Activated CD4-positive, alpha-beta T cell treated with anti-CD3 and anti-CD28 coated beads, Interleukin-2, amount 50 U/mL, for 24 hours (primary cell): ENCODE data around the gene SLX9.

Source experiments
- DNase-seq, 2 donors: peaks; one replicate each; pipeline ENCODE4 v3.0.0-alpha.2; 2020; ENCODE audit warnings: low read depth in 1 of 2, low spot score in 1 of 2

The SLX9 gene

DNA sequence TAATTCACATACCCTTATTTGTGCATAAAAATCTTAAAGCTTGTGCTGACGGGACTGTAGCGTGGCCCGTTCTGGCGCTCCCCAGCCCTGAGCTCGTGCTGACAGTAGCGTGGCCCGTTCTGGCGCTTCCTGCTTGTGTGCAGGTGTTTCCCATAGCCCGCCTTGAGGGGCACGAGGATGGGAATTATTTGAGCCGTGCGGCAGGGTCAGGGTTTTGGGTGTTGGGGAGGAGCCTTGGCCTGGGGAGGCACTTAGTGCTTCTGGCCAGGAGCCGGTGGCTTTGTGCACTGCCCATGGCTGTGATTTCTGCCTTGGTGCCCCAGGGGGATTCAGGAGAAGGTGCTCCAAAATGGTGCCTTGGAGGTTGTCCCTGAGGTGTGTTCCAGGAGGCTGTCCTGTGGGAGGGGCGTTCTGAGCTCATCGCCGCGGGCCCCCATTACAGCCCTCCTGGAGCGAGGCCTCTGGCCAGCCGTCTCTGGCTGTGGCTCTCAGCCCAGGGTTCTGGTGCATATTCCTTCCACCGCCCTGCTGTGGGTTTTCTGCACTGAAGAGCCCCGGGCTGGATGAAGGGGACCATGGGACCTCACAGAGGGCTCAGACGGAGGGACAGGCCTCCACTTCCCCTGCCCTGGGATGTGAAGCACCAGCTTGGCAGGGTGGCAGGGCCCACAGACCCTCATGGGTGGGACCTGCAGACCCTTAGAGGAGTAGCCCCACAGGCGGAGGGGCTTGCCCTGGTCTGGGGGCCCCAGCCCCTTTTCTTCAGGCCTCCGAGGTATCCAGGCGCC, 6.6 kb downstream of the SLX9 start:
- DNase-seq = no peak

DNA sequence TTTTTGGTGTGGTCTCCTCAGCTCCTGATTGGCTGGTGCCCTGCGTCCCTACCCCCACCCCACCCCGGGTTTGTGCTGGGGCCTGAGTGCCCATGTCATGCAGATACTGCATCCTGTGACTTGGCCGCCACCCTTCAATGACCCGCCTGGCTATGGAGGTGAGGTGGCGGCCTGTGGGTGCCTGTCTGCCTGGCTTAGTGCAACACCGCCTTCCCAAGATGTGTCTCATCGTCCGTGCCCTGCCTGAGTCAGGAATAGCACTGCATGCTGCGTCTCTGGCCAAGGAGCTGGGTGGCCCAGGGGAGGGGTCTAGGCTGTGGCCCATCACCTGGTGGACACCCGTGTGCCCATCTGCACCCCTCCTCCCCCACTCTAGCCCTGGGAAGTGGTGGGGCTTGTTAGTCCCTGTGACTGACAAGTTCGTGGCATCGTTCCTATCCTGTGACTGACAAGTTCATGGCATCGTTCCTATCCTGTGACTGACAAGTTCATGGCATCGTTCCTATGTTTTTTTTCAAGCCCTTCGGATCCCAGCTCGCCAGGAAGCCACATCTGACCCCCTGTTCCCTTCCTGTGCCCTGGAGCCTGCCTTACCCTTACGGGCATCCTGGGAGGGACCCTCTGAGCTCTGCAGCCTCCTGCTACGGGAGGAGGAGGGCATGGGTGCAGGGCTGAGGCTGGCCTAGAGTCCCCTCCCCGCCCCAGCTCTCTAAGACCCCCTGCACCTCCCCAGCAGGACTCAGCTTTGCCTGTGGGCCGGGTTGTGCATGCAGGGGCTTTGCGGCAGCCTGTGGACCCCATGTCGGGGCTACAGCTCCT, 7.5 kb downstream of the SLX9 start:
- DNase-seq = no peak

DNA sequence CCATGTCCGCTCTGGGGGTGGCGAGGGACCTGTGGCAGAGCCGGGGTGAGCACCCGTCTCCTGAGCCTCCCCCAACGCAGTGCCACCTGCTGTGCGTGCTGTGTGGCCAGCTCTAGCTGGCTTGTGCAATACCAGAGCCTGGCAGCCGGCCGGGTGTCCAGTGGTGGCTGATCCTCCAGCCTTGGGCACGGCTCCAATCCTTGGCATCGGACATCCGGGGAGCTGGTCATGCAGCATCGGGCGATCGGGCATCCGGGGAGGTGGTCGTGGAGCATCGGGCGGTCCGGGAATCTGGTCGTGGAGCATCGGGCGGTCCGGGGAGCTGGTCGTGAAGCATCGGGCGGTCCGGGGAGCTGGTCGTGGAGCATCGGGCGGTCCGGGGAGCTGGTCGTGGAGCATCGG, 8.1 kb downstream of the SLX9 start:
- DNase-seq = no peak

DNA sequence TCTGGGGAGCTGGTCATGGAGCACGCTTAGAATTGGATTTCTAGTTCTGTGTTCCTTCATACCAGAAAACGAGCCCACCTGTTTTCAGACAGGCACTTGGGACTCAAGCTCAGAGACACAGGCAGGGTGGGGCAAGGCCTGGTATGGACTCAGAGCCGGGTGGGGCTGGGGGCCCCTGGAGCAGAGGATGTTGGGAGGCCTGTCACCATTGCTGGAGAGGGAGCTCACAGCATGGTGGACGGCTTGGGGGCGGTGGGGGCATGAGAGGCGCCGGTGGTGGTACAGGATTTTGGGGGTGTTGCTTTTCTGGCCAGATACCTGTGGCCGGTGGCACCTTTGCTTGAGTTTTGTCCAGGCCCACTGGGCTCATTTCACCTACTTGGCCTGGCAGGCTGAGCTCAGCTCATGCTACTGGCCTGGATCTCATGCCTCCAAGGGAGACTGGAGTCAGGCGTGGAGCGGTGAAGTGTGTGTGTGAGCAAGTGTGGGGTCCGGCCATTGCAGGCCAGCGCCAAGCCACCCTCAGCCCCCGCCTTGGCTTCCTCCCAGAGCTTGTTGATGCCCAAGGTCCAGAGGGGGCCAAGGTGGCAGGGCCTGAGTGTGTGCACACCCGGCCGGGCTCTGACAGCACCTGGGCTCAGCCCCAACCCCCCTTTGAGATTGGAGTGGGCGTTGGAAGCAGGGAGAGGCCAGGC, 8.7 kb downstream of the SLX9 start:
- no peak for DNase-seq

DNA sequence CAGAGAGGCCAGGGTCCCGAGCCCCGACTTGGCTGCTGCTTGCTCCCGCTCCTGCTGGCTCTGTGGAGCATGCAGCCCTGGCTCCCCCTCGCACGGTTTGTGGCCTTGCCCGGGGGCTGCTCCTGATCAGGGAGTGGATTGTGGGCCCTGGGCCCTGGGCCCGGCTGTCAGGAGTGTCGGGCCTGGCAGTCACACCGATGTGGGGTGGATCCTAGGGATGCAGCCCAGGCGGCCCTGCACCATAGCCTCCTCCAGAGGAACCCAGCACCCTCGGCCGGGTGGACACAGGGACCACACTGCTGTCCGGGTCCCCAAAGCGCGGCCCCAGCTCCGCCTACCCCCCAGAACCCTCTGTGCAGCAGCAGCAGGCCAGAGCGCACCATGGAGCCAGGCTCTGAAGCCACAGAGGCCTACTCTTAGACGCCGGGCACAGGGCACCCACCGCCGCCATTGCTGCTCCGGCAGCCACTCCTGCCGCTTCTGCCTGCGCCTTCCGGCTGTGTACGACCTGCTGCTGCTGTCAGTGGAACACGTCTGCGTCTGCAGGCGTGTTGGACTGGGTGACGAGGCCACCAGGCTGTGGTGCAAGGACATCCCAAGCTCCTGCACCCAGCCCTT, 9.4 kb downstream of the SLX9 start:
- DNase-seq = no peak

DNA sequence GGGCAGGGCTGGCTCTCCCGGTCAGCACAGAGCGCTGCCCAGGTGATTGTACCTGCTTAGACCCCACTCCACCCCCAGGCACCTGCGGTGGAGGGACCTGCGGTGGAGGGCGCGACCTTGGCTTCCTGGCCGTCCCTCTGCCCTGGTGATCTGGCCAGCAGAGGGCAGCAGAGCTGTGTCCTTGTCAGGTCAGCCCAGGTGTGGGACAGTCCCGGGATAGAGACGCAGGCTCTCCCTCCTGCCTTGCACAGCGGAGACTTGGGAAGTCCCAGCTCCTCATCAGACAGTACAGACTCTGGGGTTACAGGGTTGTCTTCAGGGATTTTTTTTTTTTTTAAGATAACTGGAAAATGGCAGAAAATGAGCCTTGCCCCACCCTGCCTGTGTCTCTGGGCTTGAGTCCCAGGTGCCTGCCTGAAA, 10.0 kb downstream of the SLX9 start:
- DNase-seq = peak; percentile 59 to 66

DNA sequence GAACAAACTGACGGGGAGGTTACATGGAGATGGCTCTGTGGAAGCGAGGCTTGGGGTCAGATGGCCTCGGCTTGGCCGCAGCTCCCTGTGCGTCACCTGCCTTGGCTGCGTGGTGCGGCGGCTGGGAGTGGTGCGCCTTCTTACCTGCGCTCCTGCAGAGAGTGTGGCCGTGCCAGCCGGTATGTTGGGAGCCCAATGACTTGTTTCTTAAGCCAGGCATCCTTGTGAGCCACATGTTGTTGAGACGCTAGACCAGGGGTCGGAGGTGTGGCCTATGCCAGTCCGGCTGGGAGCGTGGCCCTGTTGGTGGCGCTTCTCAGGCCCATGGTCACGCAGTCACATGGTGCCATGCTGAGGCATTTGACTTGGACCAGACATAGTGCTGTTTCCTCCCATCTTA, 10.5 kb downstream of the SLX9 start:
- DNase-seq = no peak

DNA sequence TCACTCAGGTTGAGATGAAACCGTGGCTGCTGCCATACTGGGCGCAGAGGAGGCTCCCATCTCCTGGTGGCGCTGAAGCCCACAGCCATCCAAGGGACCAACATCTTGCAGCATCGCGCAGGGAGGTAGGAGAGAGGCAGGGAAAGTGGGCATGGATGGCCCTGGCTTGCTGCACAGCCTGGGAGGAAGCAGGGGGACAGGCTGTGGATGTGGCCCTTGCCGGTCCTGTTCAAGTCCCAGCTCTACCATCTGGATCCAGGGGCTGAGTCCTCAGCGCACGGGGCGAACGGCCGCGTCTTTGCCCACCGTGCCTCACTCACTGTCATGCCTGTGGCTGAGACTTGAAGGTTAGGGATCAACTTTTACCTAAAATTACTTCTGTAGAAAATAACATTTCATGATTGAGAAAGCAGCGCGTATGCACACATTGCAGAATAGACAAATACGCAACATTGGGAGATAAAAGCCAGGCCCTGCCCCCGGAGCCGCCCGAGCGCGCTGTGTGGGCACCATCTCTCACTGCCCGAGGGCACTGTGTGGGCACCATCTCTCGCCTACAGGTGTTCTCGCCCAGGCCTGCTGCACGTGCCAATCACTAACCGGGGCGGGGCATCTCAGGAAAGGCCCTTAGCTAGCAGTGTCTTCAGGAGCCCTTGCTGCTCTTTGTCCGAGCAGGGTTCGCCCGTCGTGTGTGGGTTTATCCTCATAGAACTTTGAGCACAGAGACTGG, 11.5 kb downstream of the SLX9 start:
- DNase-seq = no peak

DNA sequence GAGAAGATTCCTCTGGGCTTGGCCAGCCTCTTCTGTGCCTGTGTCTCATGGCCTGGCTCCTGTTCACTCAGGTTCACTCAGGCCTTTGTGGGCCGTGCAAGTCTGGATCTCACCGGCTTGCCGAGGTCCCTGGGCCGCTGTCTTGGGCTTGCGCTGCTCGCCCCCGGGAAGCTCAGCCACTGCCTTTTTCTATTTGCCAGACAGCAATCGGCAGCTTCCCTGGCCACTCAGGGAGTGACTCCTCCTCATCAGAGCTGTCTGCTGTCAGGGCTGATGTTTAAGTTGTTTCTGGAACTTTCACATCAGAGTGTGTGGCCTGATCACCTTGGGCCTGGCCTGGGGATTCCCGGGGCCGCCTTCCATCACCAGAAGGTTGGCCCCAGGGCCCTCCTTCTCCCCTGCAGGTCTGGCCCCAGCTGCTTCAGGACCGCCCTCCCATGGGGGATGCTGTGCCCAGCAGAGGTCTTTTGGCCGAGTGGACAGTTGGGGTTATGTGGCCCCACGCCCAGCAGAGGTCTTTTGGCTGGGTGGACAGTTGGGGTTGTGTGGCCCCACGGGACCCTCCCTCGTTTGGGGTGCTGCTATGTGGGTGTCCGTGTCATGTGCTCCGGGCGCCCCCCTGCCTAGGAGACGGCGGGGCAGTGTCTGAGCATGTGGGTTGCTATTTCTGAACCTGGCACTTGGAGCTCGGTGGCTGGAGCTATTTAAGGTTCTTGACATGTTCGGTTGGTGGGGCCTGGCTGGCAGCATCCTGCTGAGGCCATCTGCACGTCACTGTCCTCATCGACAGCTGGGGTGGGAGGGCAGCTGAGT, 12.5 kb downstream of the SLX9 start:
- DNase-seq = no peak

DNA sequence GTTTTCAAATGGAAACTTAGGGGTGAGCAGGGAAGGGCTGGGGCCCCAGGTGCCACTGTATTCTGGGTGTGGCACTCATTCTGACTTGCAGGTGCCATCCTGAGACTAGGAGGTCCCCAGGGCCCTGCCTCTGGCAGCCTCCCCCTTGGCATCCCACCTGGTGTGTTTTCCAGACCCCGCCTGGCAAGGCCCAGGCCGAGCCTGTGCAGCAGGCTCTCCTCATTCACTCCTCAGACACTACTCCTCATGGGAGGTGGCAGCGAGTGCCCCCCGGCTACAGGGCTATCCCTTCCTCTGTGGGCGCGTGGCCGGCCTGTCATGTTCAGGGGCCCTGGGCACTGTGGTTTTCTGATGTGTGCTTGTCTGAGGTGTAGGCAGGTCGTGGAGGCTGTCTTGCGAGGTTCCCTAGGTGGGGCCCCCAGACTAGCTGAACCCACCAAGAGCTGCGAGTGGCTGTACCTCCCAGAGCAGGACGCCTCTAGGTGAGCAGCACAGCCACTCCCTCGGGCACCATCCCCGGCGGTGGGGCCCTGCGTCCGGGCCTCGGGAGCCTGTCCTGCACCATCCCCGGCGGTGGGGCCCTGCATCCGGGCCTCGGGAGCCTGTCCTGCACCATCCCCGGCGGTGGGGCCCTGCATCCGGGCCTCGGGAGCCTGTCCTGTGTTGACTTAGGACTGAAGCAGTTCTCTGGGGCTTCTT, 13.2 kb downstream of the SLX9 start:
- DNase-seq = no peak

DNA sequence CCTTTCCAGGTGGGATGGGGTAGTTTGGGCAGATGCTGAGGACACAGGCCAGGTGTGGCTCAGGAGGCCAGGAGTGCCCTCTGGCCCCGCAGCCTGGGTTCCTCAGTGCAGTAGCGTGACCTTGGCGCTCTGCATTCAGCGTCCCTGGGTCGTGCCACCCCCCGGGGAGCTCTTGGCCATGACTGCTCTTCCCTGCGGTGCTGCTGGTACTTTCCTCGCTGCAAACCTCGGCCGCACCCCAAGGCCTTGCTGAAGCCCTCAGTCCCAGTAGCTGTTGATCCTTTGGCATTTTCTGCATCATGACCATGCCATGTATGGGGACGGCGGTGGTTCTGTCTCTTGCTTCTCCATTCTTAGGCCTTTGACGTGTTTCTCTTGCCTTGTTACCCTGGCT, 13.8 kb downstream of the SLX9 start:
- no peak for DNase-seq

DNA sequence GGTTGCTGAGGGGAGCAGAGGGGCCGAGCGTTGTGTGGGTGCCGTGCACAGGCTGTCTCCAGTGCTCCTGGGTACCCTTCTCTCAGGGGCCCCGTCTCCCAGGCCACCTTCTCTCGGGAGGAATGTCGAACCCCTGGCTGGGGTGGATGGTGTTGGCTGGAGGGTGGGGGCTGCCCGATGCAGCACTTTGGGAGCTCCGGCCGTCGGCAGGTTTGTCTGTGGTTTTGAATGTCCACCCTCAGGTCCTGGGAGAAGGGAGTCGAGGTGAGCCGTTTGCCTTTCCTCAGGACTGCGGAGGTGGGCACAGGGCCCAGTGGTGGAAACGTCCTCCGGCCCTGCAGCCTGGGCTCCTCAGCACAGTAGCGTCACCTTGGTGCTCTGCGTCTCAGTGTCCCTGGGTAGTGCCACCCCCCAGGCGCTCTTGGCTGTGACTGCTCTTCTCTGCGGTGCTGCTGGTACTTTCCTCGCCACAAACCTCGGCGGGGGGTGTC, 14.5 kb downstream of the SLX9 start:
- DNase-seq = no peak

DNA sequence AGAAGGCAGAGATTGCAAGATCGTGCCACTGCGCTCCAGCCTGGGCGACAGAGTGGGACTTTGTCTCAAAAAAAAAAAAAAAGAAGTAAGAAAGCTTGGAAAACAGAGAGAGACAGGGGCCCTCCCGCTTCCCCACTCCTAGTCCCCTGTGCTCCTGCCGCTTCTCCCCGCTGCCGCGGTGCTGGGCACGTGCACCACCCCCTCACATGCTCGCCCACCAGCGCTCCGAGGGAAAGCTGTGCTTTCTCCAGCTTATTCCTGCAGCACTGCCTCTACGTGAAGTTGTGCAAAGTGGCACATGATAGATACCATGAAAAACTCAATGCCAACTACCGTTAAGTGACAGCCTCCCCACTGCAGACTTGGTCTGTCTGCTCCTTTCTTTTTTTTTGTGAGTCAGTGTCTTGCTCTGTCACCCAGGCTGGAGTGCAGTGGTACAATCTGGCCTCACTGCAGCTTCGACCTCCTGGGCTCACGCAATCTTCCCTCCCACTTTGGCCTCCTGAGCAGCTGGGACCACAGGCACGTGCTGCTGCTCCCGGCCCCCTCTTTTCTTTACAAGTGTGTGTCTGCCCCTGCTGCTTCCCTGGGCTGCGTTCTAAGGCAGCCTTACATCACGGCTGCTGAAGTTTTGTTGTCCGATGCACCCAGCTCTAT, 15.4 kb downstream of the SLX9 start:
- no peak for DNase-seq

DNA sequence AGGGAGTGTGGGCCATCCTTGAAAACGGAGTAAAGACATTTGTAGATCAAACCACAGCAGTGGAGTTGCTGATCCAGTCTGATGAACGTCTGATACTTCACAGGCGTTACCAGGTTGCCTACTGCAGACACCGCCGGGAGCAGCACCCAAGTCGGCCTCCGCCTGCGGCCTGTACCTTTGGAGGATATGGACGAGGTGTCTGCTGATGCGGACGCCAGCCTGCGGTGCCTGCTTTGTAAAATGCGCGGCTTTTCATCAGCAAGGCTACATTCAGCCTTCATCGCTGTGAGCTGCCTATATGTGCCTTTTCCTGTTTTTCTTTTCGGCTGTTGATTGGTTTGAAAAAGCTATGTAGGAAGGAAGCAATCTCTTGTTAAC, 16.0 kb downstream of the SLX9 start:
- DNase-seq = no peak

DNA sequence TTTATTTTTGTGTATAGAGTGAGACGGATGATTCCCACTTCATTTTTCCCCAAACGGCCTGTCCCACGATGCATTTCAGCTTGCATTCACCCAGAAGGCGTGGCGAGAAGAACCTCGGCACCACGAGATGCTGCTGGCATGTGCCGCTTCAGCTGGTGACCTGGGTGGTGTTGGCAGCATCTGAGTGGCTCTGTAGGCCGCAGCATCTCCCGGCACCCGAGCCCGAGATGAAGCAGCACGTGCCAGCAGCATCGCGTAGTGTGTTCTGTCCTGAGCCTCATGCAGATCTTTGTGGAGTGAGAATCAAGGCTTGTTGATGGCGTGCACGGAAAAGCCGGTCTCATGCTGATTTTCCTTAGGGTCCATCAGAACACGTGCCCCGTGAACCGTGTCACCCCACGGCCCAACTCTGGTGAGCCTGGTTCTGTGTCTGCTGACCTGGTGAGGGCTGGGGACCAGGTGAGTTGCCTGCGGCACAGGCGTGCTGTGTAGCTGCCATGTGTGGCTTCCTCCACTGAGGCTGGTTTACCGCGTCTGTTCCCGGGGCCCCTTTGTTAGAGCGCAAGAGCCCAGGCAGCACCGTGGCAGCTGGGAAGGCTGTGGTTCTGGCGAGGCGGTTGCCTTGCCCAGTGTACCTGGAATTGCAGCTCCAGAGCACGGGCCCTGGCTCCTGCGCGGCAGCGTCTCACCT, 16.7 kb downstream of the SLX9 start:
- DNase-seq = no peak

DNA sequence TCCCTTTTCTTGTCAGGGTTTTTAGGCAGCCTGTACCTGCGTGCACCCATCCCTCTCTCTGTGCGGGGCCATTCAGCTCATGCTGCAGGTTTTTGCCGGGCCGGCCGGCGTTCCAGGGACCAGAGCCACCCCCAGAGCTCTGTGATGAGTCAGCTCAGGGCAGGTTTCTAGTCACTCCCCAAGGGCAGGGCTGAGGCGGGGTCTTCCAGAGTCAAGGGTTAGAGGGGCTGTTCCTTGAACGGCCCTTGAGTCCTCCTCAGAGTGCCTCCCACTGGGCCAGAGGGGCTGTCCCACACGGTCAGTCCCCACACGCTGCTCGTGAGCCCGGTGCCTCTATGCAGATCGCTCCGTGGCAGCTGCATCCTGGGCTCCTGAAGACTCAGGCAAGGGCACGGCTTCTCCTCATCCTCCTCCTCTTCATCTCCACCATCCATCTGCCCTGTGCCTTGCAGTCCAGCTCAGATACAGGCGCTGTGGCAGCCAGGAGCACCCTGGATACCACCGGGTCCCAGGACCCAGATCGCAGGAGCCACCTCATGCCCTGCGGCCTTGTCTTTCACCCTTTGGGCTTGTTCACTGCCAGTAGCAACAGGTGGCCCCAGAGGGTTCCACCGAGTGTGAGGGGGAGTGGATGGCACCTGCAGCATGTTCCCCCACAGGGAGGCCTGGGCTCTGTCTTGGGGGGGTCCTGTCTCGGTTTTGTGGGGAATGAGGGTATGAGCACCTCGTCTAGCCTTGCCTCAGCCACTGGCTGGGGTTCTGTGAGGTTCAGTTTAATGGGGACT, 17.4 kb downstream of the SLX9 start:
- DNase-seq = no peak

DNA sequence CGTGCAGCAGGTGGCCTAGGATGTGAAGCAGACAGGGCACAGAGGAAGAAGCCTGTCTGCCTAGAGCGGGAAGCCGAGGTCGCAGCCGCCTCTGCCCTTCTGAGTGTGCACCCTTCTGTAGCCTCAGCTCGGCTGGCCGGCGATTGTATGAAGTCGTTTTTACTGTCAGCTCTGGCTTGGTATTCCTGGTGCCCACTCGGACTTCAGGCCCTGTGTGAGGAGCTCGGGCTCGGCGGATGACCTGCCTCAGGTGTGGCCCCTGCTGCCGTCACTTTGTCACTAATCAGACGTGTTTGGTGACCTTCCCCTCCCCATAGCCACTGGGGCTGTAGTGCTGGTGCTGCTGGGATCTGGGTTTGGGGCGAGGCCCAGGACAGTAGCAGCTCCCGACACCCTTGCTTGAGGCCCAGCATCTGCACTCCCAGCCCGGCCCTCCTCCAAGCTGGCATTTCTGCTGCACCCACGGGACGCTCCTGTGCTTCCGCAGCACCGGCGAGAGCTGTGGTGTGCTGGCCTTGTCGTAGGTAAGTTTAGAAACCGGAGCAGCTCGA, 18.1 kb downstream of the SLX9 start:
- DNase-seq = no peak
